Measurements from ENCODE around the gene CHMP4B. TPM values are rescaled to one million over a fixed set of nuclear protein-coding genes. Genes with fewer than 3 reads are reported as not detected.
A peak's percentile ranks its signal among the peaks of the same experiment; 100 is the strongest.

CHMP4B gene
- 10 to 100 TPM; 91.6 to 93.6 TPM for total RNA-seq
- 100 to 1,000 TPM; 147 to 162 TPM for polyA plus RNA-seq
- long read RNA-seq, donor 1, transcript CHMP4B-201 (5 exons, 1,646 nt): major isoform, 56 of 104 reads
- long read RNA-seq, donor 1, partial matches to known transcripts: 48 of 104 reads
- long read RNA-seq, donor 1, other reads (novel, unspliced or antisense): 0 of 104 reads
- long read RNA-seq, donor 2, transcript CHMP4B-201 (5 exons, 1,646 nt): major isoform, 35 of 41 reads
- long read RNA-seq, donor 2, partial matches to known transcripts: 6 of 41 reads
- long read RNA-seq, donor 2, other reads (novel, unspliced or antisense): 0 of 41 reads
- long read RNA-seq, donor 3, transcript CHMP4B-201 (5 exons, 1,646 nt): major isoform, 20 of 29 reads
- long read RNA-seq, donor 3, partial matches to known transcripts: 9 of 29 reads
- long read RNA-seq, donor 3, other reads (novel, unspliced or antisense): 0 of 29 reads
- long read RNA-seq, donor 4, transcript CHMP4B-201 (5 exons, 1,646 nt): major isoform, 14 of 19 reads
- long read RNA-seq, donor 4, partial matches to known transcripts: 5 of 19 reads
- long read RNA-seq, donor 4, other reads (novel, unspliced or antisense): 0 of 19 reads
- long read RNA-seq, donor 5, transcript CHMP4B-201 (5 exons, 1,646 nt): major isoform, 68 of 109 reads
- long read RNA-seq, donor 5, partial matches to known transcripts: 41 of 109 reads
- long read RNA-seq, donor 5, other reads (novel, unspliced or antisense): 0 of 109 reads

- 0 to 1% methylated on average over 48 to 71 of the region's 71 CpGs for WGBS, 2 donors
Observed at GRCh38 chr20:33810885-33811775, at the start of gene CHMP4B. Gene CHMP4B, plus strand, starts transcription at chr20:33811348. Its CDS starts 121 bp downstream, at chr20:33811469.

GRCh38 chr20:33761698-33762250 lies 49.4 kb upstream of the CHMP4B start:
- peaks cover 0 to 6% (median 2%) of the 10 kb centered on the region in 4 donors for H3K9me3 ChIP-seq (ENCODE audit: control insufficient read depth in 4 of 4, insufficient read depth in 3 of 4, low read length in 3 of 4)
- WGBS, 2 donors: 94 to 97% methylated on average over 13 of the region's 13 CpGs
- H3K4me1 ChIP-seq (ENCODE audit: control insufficient read depth in 5 of 5, insufficient read depth in 5 of 5, low read length in 5 of 5): no peaks in the 10 kb centered on the region
- no peak for DNase-seq
- TF ChIP-seq CTCF (IDR thresholded peaks at IDR 0.05; ENCODE audit: control extremely low read depth, extremely low read depth): no peak
- no peak overlapping the region for H3K27ac ChIP-seq (ENCODE audit: low read depth in 1 of 2, low read length in 1 of 2)
- H3K9ac ChIP-seq (ENCODE audit: insufficient read depth in 1 of 2, low read length in 2 of 2): no peak overlapping the region
- no peak overlapping the region for H3K4me3 ChIP-seq
- no peak for ATAC-seq (ENCODE audit: insufficient read depth, low FRiP score)
- peaks cover 8 to 15% (median 12%) of the 10 kb centered on the region in 4 donors for H3K36me3 ChIP-seq (ENCODE audit: control insufficient read depth in 4 of 4, insufficient read depth in 4 of 4, low read length in 4 of 4)
- no peaks in the 10 kb centered on the region for H3K27me3 ChIP-seq (ENCODE audit: control insufficient read depth in 3 of 3, insufficient read depth in 3 of 3, low read length in 2 of 3)

More at GRCh38 chr20:33810885-33811775, at the start of gene CHMP4B:
- Histone ChIP-seq H3K9me3 (ENCODE audit: control insufficient read depth in 4 of 4, insufficient read depth in 3 of 4, low read length in 3 of 4) (no peaks in the 10 kb centered on the region), H3K27ac (ENCODE audit: low read depth in 1 of 2, low read length in 1 of 2) (peak within 1 kb of the TSS; percentile 86 to 93), H3K27me3 (ENCODE audit: control insufficient read depth in 3 of 3, insufficient read depth in 3 of 3, low read length in 2 of 3) (no peaks in the 10 kb centered on the region), H3K4me1 (ENCODE audit: control insufficient read depth in 5 of 5, insufficient read depth in 5 of 5, low read length in 5 of 5) (peaks cover 10 to 18% (median 13%) of the 10 kb centered on the region in 5 donors), H3K9ac (ENCODE audit: insufficient read depth in 1 of 2, low read length in 2 of 2) (peak within 1 kb of the TSS; percentile 87 to 92), H3K36me3 (ENCODE audit: control insufficient read depth in 4 of 4, insufficient read depth in 4 of 4, low read length in 4 of 4) (peaks cover 0 to 5% (median 0%) of the 10 kb centered on the region in 4 donors), H3K4me3 (peak within 1 kb of the TSS; percentile 57)
- no peak for TF ChIP-seq CTCF (IDR thresholded peaks at IDR 0.05; ENCODE audit: control extremely low read depth, extremely low read depth)
- peak; percentile 98 for ATAC-seq (ENCODE audit: insufficient read depth, low FRiP score)
- DNase-seq: peak; percentile 99 to 100 (median 99)

GRCh38 chr20:33765099-33765498 lies 46.0 kb upstream of the CHMP4B start:
- DNase-seq: no peak
- peaks cover 4 to 18% (median 8%) of the 10 kb centered on the region in 4 donors for H3K36me3 ChIP-seq (ENCODE audit: control insufficient read depth in 4 of 4, insufficient read depth in 4 of 4, low read length in 4 of 4)
- no peaks in the 10 kb centered on the region for H3K27me3 ChIP-seq (ENCODE audit: control insufficient read depth in 3 of 3, insufficient read depth in 3 of 3, low read length in 2 of 3)
- no peaks in the 10 kb centered on the region for H3K4me1 ChIP-seq (ENCODE audit: control insufficient read depth in 5 of 5, insufficient read depth in 5 of 5, low read length in 5 of 5)
- no peak overlapping the region for H3K4me3 ChIP-seq
- ATAC-seq (ENCODE audit: insufficient read depth, low FRiP score): no peak
- H3K9ac ChIP-seq (ENCODE audit: insufficient read depth in 1 of 2, low read length in 2 of 2): no peak overlapping the region
- no peak for TF ChIP-seq CTCF (IDR thresholded peaks at IDR 0.05; ENCODE audit: control extremely low read depth, extremely low read depth)
- H3K27ac ChIP-seq (ENCODE audit: low read depth in 1 of 2, low read length in 1 of 2): no peak overlapping the region
- H3K9me3 ChIP-seq (ENCODE audit: control insufficient read depth in 4 of 4, insufficient read depth in 3 of 4, low read length in 3 of 4): no peaks in the 10 kb centered on the region
- 87 to 90% methylated on average over 2 of the region's 2 CpGs for WGBS, 2 donors
